Suprapubic skin (tissue), 4 donors: Measurements from ENCODE around the gene ALKBH8.

Experiments
- POLR2A ChIP-seq, 2 donors: fragments of 450-650 bp; IDR thresholded peaks; one replicate each; pipeline ENCODE4 v1.6.1; 2017; ENCODE audit warnings: antibody characterized with exemption in 2 of 2, mild to moderate bottlenecking in 2 of 2, moderate library complexity in 2 of 2
- POLR2AphosphoS5 ChIP-seq, 3 donors: sonication (generic); formaldehyde crosslinking; IDR thresholded peaks; one replicate each; pipeline ENCODE4 v1.6.1; 2017; ENCODE audit warnings: antibody characterized with exemption in 3 of 3

DNA sequence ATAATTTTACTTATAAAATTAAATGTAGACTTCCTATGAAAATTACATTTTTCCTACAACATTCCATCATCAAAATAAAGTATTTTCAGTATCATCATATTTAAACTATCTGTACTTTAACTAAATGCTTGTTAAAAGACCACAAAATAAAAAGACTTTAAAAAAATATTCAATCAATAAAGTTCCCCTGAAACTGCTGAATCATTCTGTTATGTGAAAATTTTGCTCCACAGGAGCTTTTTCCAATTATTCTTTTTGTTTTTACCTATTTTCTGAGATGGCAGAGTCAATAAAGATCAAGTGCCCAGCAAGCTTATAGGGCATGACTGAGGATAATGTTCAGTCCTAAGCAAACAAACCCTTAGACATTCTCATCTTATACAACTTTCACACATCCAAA is 27.3 kb downstream of the ALKBH8 start:
- TF ChIP-seq POLR2A (IDR thresholded peaks at IDR 0.05) (no peak), POLR2AphosphoS5 (IDR thresholded peaks at IDR 0.05) (no peak)
